HG03457 (cell line): ENCODE data around the gene ACO1.

Experiments used
- ATAC-seq: cut with Tn5 transposase; IDR thresholded peaks from one replicate; pipeline ENCODE4 v1.9.1; 2021; ENCODE audit warnings: moderate number of reproducible peaks; ENCODE audit not compliant: unreplicated experiment

ACO1 gene

DNA sequence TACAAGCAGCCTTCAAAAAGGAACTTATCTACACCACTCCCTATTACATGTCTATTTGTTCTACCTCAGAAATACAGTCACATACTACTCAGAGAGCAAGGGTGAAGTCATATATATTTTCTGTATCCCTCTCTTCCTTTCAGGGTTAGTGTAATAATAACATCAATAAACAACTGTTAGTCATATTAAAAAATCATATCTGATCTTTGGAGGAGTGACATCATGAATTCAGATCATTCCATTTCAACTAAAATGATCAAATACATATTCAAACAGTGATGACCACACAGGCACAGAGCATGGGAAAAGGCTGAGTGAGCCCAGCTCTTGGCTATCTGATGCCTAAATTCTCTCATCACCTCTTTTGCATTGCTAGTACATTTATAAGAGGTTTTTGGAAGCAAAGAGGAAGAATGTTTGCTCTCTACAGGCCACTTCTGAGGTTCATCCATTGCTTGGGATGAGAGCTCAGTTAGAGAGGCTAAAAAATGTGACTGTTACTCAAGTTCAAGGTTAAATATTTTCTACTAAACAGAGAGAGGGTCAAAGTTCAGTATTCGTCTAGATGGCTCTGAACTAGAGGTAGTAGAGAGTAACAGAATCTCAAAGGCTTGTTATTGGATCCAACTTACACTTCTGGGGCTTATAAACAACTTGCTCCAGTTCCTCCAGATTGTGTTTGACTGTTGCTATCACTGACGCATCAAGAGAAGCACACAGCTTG lies 102.6 kb downstream of the ACO1 start:
- ATAC-seq, result no peak

GRCh38 chr9:32487981-32488380 lies 103.5 kb downstream of the ACO1 start:
- ATAC-seq, result no peak

DNA sequence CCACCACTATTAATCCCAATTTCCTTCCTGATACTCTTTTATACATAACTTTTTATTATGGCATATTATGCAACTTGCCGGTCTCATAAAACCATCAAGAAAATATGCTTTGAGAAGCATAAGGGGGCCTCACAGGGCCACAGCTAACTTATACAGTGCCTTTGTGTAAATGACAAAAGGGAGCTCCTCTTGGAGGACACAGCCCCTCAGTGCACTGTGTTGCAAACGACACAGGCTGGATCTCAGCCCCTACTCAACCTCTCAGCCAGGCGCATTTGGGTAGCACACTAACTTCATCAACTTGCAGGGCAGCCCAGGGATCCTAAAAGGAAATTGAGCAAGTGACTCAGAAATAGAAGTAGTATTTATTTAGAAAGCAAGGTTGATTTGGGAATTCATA lies 106.2 kb downstream of the ACO1 start:
- ATAC-seq, result no peak

DNA sequence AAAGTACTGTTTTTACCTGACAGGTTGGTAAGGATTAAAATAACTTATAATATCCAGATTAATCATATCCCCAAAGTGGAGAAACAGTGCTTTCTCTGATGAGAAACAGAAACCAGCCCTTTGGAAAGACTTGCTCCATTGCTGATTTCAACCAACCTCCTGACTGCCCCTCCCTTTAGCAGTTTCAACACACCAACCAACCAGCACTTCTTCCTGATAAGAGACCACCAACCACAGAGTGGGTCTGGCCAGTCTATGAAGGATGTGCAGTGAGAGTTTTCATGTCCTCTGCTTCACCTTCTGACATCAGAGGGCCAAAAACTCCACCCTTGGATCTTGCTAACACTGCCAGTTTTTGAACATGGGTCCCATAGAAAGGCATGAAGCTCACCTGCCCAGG lies 113.5 kb downstream of the ACO1 start:
- no peak for ATAC-seq

GRCh38 chr9:32500768-32501167 lies 116.3 kb downstream of the ACO1 start:
- ATAC-seq, result no peak

DNA sequence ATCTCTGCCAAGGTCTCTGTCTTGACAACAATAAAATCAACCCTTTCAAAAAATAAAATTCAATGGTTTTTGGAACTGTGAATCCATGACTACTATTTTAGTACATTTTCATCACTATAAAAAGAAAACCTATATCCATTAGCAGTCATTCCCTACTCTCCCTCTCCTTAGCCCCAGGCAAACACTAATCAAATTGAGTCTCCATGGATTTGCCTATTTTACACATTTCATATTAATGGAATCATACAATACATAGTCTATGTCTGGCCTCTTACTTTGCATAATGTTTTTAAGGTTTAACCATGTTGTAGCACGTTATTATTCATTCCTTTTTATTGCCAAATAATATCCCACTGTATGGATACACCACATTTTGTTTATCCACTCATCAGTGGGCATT lies 117.4 kb downstream of the ACO1 start:
- no peak for ATAC-seq

DNA sequence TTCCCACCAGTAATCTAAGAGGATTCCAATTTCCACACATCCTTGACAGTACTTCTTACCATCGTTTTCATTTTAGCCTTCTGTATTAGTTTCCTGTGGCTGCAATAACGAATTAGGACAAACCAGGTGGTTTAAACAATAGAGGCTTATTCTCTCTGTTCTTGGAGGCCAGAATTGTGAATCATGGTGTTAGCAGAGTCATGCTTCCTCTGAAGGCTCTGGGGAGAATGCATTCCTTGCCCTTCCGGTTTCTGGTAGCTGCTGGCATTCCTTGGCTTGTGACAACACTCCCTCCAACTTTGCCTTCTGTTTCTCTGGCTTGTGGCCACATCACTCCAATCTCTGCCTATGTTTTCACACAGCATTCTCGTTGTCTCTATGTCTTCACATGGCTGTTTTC lies 118.0 kb downstream of the ACO1 start:
- ATAC-seq, result no peak

DNA sequence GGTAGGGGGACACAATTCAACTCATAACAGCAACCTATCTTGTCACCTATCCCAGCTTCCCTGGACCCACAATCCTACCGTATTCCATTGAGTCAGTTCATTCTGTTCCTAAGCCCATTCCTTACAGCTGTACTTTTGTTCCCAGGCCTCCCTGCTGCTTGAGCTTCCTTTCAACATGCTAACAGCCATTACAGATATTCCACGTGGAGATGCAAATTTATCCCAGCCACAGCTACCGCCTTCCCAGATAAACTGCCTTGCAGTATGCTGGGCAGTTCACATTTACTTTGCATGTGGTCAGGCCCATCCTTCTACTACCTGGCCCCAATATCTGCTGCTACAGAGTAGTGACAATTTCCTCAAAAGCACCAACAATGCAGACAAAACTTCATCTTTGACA lies 118.6 kb downstream of the ACO1 start:
- ATAC-seq, result no peak
